ENCODE results near the gene SEZ6L2. TPM values are rescaled to one million over a fixed set of nuclear protein-coding genes. Genes with fewer than 3 reads are reported as not detected.

The SEZ6L2 gene
- total and polyA plus RNA-seq, 2 of the 8 experiments (the other 6 are each of a cell fraction or from before 2014, with no cell fraction given): 43.5 to 47.7 TPM

DNA sequence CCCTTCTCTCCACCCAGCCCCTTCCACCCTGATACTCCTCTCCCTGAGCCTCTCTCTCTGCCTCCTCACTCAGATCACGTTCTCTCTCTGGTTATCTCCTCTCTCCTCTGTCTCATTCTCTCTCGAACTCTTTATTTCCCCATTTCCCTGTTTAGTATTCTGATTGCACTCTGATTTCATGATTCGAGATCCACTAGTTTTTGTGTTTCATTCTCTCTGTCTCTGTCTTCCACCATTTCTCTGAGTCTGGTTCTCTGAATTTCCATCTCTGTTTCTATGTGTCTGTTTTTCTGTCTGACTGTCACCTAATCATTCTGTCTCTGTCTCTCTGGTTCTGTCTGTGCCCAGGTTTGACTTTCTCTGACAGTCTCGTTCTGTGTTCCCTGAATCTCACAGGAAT lies 2.0 kb downstream of the SEZ6L2 start:
- Histone ChIP-seq H2BK20ac (ENCODE audit: low read length) (no peak overlapping the region), H4K8ac (ENCODE audit: extremely low read depth, insufficient read depth, low read length) (no peak overlapping the region), H2BK15ac (ENCODE audit: low read length) (no peak overlapping the region), H3K36me3 (ENCODE audit: control insufficient read depth in 2 of 4, insufficient read depth in 4 of 4, low read length in 3 of 4) (no peaks in the 10 kb centered on the region; a peak in 1 of 8 replicates), H3K79me1 (ENCODE audit: low read depth, low read length) (peaks cover 3% of the 10 kb centered on the region; the same call in 1 of the 2 replicates), H2BK120ac (replicated peaks; ENCODE audit: low read depth, low read length) (no peak overlapping the region), H3K23ac (ENCODE audit: insufficient read length) (no peak overlapping the region), H3K14ac (ENCODE audit: insufficient read length) (no peak overlapping the region), H2BK5ac (ENCODE audit: low read depth, low read length) (no peak overlapping the region), H4K5ac (ENCODE audit: insufficient read length, low read depth, low read length) (no peak overlapping the region), H3K56ac (replicated peaks; ENCODE audit: insufficient read length, low read depth, low read length) (no peak overlapping the region), H3K79me2 (ENCODE audit: control insufficient read depth in 1 of 2, insufficient read depth in 2 of 2, low read length in 2 of 2) (no peaks in the 10 kb centered on the region), H3K18ac (ENCODE audit: extremely low read depth, low read length) (no peak overlapping the region), H3K27me3 (replicated peaks in 1 of 4; ENCODE audit: control insufficient read depth in 3 of 4, extremely low read depth in 1 of 4, insufficient read depth in 3 of 4, low read length in 3 of 4) (no peaks in the 10 kb centered on the region), H2BK12ac (ENCODE audit: low read depth, low read length) (no peak overlapping the region), H3K4me1 (replicated peaks in 1 of 4; ENCODE audit: control insufficient read depth in 3 of 4, insufficient read depth in 4 of 4, low read length in 3 of 4) (peaks cover 0 to 14% (median 3%) of the 10 kb centered on the region in 4 experiments; a peak in 6 of 7 replicates), H3K4ac (replicated peaks; ENCODE audit: insufficient read length, low read depth, low read length) (no peak overlapping the region), H3K9ac (replicated peaks in 1 of 4; ENCODE audit: extremely low read depth in 1 of 4, low read depth in 3 of 4, low read length in 3 of 4) (no peak overlapping the region), H3K4me2 (ENCODE audit: insufficient read depth in 1 of 2, low read depth in 2 of 2, low read length in 2 of 2) (no peak overlapping the region; a peak in 1 of 4 replicates), H3K27ac (ENCODE audit: low read depth, low read length) (no peak overlapping the region), H3K4me3 (ENCODE audit: extremely low read depth in 1 of 4, insufficient read depth in 2 of 4, low read depth in 3 of 4, low read length in 4 of 4) (no peak overlapping the region), H4K91ac (replicated peaks; ENCODE audit: insufficient read length, low read length) (no peak overlapping the region), H2AFZ (ENCODE audit: low read length) (no peak overlapping the region), H3K9me3 (ENCODE audit: insufficient read depth in 2 of 2, low read depth in 1 of 2, low read length in 1 of 2) (no peaks in the 10 kb centered on the region), H2AK5ac (ENCODE audit: low read depth, low read length) (no peak overlapping the region), H4K20me1 (replicated peaks in 1 of 2; ENCODE audit: control insufficient read depth in 1 of 2, insufficient read depth in 2 of 2, low read length in 2 of 2) (peaks cover 0 to 3% of the 10 kb centered on the region in 2 experiments), H3K23me2 (ENCODE audit: low read depth, low read length) (peaks cover 24% of the 10 kb centered on the region)
- WGBS, 2 experiments (ENCODE audit: extremely low coverage in 1 of 2, insufficient coverage in 1 of 2, insufficient read length in 1 of 2, insufficient replicate concordance in 2 of 2, low coverage in 1 of 2, low lambda C conversion rate in 2 of 2, missing lambda C conversion rate in 1 of 2): 58% methylated on average over 4 of the region's 4 CpGs; no CpG with 5 or more reads in 1 of the 2 experiments
- ChIA-PET POLR2A (ENCODE audit: partially characterized antibody) (interaction anchor here (1.4 to 5.7 kb wide), 2 partner anchors 14 to 29 kb away, joined by 5 to 52 read pairs; partner anchors contain the start of gene KCTD13), CTCF (ENCODE audit: partially characterized antibody) (interaction anchor here (2.9 kb wide), 1 partner anchor 134 kb away, joined by 12 read pairs; the partner anchor contains the start of gene TLCD3B)
- DNase-seq (ENCODE audit: low read depth in 1 of 2, low spot score in 2 of 2) (no peak), FAIRE-seq (no peak)
- TF ChIP-seq, protein P1, sequence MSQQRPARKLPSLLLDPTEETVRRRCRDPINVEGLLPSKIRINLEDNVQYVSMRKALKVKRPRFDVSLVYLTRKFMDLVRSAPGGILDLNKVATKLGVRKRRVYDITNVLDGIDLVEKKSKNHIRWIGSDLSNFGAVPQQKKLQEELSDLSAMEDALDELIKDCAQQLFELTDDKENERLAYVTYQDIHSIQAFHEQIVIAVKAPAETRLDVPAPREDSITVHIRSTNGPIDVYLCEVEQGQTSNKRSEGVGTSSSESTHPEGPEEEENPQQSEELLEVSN (IDR thresholded peaks at IDR 0.05): no peak
- TF ChIP-seq JUND (IDR thresholded peaks at IDR 0.05; ENCODE audit: low read length) (no peak), MAFK (IDR thresholded peaks at IDR 0.05; ENCODE audit: low read depth, low read length) (no peak), CBX8 (IDR thresholded peaks at IDR 0.05; ENCODE audit: borderline replicate concordance, low read depth, low read length) (no peak), CTBP2 (IDR thresholded peaks at IDR 0.05; ENCODE audit: borderline replicate concordance, insufficient read depth, insufficient read length, low read length) (no peak), RAD21 (IDR thresholded peaks at IDR 0.05 in 1 of 2, conservative IDR thresholded peaks at IDR 0.05 in 1 of 2; ENCODE audit: low read depth in 2 of 2, low read length in 2 of 2) (no peak), RXRA (IDR thresholded peaks at IDR 0.05; ENCODE audit: insufficient read depth, low read depth, low read length) (no peak), SUZ12 (IDR thresholded peaks at IDR 0.05; ENCODE audit: low read length) (no peak)
